ENCODE data around the gene SHROOM3.

GRCh38 chr4:76680952-76681351 is 245.9 kb downstream of the SHROOM3 start:
- TF ChIP-seq, protein P1, sequence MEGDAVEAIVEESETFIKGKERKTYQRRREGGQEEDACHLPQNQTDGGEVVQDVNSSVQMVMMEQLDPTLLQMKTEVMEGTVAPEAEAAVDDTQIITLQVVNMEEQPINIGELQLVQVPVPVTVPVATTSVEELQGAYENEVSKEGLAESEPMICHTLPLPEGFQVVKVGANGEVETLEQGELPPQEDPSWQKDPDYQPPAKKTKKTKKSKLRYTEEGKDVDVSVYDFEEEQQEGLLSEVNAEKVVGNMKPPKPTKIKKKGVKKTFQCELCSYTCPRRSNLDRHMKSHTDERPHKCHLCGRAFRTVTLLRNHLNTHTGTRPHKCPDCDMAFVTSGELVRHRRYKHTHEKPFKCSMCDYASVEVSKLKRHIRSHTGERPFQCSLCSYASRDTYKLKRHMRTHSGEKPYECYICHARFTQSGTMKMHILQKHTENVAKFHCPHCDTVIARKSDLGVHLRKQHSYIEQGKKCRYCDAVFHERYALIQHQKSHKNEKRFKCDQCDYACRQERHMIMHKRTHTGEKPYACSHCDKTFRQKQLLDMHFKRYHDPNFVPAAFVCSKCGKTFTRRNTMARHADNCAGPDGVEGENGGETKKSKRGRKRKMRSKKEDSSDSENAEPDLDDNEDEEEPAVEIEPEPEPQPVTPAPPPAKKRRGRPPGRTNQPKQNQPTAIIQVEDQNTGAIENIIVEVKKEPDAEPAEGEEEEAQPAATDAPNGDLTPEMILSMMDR (IDR thresholded peaks at IDR 0.05; ENCODE audit: extremely low read depth in 1 of 2, insufficient read depth in 1 of 2, low read depth in 1 of 2, low read length in 2 of 2) = no peak
- no peak for TF ChIP-seq EZH2 (IDR thresholded peaks at IDR 0.05; ENCODE audit: borderline replicate concordance, low read depth, low read length, severe bottlenecking)
- TF ChIP-seq POLR2A (IDR thresholded peaks at IDR 0.05; ENCODE audit: low read depth, low read length) = no peak
- TF ChIP-seq, protein P2, sequence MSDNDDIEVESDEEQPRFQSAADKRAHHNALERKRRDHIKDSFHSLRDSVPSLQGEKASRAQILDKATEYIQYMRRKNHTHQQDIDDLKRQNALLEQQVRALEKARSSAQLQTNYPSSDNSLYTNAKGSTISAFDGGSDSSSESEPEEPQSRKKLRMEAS (IDR thresholded peaks at IDR 0.05; ENCODE audit: insufficient read depth, insufficient read length) = no peak
- TF ChIP-seq MYC (IDR thresholded peaks at IDR 0.05; ENCODE audit: low read depth, low read length) = no peak
- TF ChIP-seq FOS (IDR thresholded peaks at IDR 0.05; ENCODE audit: borderline replicate concordance, insufficient read depth, low read length) = no peak
- TF ChIP-seq POLR2AphosphoS5 (IDR thresholded peaks at IDR 0.05; ENCODE audit: insufficient read depth, low read depth, low read length) = no peak
- TF ChIP-seq JUN (IDR thresholded peaks at IDR 0.05; ENCODE audit: borderline replicate concordance, insufficient read depth, insufficient read length, low read depth) = no peak
- TF ChIP-seq GATA2 (IDR thresholded peaks at IDR 0.05; ENCODE audit: insufficient read depth, insufficient read length, low read depth, low read length) = no peak

Data from endothelial cell of umbilical vein (primary cell).